ENCODE data around the gene COL13A1.

Gene COL13A1

DNA sequence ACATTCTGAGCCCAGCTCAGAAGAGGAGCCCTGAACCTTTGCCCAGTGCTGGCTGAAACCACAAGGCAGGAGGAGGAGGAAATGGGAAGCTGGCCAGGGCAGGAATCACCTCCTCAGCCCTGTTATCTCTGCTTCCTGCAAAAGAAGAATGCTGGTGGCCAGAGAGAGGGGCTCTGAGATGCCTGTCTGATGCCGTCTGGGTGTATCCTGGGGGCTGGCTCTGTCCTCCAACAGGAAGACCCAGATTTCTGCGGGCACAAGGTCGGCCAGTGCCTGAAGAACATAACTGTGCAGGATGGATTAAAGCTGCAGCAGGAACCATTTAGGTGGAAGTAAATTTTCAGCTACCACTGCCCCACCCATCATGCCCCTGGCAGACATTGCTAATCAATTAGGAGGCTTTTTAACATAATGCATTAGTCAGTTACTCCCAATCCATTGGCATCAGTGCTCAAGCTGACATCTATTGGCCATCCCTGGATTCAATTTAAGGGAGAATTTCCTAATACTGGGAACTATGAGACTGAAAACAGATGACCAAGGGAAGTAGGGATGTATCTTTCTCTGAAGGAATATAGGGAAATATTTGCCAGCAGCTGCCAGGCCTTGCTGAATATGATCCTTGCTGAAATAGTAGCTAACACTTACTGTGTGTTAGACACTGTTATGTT, 67.7 kb downstream of the COL13A1 start:
- DNase-seq, result no peak

DNA sequence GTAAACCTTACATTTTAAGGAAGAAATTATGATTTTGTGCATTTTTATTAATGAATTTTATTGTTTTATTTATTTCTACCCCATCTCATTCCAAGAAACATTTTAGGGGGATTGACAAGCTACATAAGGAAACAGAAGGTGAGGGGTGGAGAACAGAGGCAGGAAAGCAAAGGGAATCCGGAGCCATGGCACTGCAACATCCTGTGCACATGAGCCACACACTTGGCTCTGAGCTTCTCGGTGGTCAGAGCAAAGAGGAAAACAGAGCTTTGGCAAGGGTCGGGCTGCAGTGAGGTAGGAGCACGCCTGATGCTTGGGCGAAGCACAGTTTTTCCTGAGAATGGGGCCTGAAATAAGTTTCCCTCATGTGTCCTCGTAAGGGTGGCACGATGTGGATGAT, 68.9 kb downstream of the COL13A1 start:
- no peak for DNase-seq

DNA sequence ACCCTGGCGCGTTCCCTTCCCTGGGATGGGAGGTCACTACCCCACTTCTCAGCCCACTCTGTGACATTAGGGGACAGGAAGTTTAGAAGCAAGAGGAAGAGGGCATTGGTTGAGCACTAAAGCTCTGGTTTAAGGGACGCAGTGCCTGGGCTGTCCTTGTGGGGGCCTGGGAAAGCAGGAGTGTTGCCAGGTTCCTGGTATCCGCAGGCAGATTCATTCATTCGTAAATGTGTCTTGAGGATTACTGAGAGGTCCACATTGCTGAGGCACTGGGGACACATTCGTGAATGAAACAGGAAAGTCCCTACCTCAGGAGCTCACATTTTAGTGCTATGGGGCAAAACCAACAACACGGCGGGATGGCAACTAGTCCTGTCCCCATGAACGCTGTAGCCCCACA, 69.4 kb downstream of the COL13A1 start:
- no peak for DNase-seq

DNA sequence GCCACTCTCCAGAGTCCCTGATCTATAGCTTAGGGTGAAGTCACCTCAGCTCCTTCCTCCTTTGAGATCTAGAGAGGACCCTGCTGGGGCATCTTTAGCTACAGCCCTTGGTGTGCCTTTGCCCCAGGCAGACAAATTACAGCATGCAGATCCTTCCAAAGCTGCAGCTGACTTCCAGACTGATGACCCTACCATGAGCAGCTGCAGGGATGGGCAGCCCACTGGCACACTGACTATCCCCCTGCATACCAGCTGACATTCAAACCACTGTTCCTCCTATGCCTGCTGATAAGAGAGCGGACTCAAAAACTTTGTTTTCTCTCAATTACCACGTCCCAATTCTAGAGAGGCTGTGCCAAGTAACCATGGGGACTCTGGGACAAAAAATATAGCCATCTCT, 70.6 kb downstream of the COL13A1 start:
- no peak for DNase-seq

DNA sequence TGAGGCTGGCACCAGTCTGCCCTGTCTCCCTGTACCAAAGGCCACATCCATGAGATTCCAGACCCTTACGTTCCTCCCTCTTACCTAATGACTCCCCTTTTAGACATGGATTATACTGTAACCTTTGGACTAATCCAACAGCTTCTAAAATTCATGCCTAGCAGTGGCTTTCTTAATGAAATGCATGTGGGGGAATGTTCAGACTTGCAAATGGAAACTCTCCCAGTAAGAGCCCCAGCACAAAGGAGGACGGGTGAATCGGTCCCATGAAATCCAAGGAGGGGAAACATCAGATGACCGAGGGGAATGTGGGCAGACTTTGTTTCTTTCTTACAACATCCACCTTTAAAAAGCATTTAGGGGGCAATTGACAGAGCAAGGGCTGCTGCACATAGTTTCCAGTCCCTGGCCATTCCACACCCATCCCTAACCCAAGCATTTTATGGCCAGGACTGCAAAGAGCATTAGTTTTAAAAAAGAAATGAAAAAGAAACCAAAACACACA, 71.5 kb downstream of the COL13A1 start:
- DNase-seq, result no peak

GRCh38 chr10:69874449-69874848, 72.7 kb downstream of the COL13A1 start:
- DNase-seq, result no peak

DNA sequence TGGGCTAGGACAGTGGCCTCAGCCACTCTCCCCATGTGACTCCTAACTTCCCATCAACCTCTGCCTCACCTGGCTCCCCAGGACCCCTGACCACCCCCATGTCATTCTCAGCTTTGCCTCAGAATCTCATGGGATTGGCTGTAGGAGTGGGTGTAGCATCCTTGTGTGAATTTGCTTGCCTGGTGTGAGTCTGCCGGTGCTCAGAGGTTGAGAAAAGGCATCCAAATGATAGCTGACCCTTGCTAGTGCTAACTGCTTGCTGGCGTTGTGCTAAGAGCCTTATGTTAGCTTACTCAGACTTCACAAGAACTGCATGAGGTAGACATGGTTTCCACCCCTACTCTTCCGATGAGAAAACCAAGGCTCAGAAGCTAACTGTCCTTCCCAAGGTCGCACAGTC, 74.2 kb downstream of the COL13A1 start:
- no peak for DNase-seq

DNA sequence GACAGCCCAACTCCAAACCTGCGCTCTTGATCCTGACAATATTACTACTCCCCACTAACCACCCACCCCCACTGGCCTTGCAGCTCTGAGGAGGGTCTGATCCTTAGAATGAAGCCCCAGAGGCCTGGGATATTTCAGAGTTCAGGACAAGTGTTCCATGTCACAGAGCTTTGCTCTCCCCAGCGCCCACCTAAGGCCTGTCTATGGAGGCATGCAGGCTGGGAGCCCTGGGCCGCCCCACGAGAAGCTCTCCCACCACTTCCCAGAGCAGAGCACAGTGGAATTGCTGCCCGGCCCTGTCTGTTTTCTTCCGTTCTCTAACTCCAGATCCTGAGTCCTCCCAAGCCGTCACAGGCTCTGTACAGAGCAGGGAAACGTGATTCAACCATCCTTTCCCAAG, 74.6 kb downstream of the COL13A1 start:
- no peak for DNase-seq

GRCh38 chr10:69876931-69877330, 75.2 kb downstream of the COL13A1 start:
- no peak for DNase-seq

GRCh38 chr10:69878038-69878437, 76.3 kb downstream of the COL13A1 start:
- no peak for DNase-seq

GRCh38 chr10:69878951-69879350, 77.2 kb downstream of the COL13A1 start:
- DNase-seq, result no peak

- no peak for DNase-seq
Measured at GRCh38 chr10:69879634-69880257, 78.0 kb downstream of the COL13A1 start.

GRCh38 chr10:69880301-69881081, 78.8 kb downstream of the COL13A1 start:
- no peak for DNase-seq

DNA sequence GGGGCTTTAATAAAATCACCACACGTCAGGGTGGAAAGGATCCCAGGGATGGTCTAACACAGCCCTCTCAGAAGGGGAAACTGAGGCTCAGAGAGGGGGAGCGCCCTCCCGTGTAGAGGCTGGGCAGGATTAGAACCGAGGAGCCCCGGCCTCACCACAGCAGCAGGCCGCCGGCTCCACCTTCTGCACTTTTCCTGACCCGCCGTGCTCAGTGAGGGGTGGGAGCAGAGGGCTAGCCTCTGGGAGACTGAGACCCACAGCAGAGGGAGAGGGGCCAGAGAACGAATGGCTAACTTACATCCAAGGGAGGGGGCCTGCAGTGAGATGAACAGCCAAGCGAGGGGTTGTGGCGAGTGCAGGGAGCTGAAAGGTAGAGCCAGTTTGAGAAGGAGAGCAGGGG, 79.5 kb downstream of the COL13A1 start:
- DNase-seq, result no peak

DNA sequence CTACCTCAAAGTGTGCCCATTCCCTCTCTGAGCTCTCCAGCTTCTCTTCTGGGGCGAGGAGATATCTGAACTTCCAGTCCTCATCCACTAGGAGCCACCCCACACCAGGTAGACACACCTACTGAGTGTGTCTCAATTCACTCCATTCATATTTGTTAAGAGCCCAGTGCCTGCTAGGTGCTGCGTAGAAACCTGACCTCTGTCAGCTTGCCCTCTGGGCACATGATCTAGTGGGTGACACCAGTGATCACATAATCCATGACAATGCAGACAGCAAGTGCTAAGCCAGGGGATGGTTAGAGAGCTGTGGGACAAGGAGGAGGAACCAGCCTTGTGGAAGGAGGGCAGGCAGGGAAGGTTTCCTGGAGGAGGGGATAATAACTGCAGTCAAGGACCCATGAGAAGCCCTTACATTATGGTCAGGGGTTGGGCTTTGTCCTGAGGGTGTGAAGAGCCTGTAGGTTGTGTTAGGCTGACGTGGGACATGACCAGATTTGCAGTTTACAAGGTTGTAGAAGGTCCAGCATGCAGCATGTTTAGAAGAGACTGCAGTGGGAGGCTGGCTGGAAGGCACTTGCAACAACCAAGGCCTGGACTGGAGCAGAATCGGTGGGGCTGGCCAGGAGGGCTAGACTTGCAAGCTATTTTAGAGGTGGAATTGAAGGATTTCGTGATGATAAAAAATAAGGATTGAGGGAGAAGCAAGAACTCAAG, 81.8 kb downstream of the COL13A1 start:
- no peak for DNase-seq

- DNase-seq, result no peak
Measured at GRCh38 chr10:69884024-69884367, 82.3 kb downstream of the COL13A1 start.

GRCh38 chr10:69884686-69885085, 83.0 kb downstream of the COL13A1 start:
- DNase-seq, result no peak

GRCh38 chr10:69885379-69886013, 83.8 kb downstream of the COL13A1 start:
- DNase-seq, result no peak

- no peak for DNase-seq
Measured at GRCh38 chr10:69888882-69889584, 87.3 kb downstream of the COL13A1 start.

GRCh38 chr10:69890065-69890847, 88.5 kb downstream of the COL13A1 start:
- DNase-seq, result no peak

DNA sequence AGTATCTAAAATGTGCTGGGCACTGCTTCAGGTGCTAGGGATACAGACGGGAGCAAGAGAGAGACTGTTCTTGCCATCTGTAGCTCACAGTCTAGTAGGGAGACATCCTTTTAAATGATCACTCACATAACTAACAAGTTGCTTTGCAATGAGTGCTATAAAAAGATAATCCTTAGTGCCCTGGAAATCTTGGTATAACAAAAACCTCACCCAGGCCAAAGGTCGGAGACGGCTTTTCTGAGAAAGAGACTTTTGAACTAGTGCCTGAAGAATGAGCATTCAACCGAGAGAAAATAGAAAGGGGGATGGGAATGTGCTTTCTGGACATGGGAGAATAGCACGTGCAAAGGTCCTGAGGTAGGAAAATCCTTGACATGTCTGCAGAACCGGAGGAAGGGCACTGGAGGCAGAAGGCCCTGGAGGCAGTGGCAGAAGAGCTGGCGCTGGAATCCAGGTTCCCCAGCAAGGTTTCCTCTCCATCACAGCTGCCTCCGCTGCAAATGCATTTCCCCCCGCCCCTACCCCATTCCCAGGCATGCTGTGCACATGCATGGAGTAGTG, 89.4 kb downstream of the COL13A1 start:
- no peak for DNase-seq

Data from suppressor macrophage treated with lipopolysaccharide for 4 hours (primary cell).